HEK293 (cell line): Measurements from ENCODE around the gene TMEM231.
"Not testable (repeated sequence)": the region's sequence is repeated elsewhere in the genome, so short reads cannot be mapped to it uniquely, and the experiment has no call there.

Experiments used
- CTCF ChIA-PET: fragments of 350-600 bp; formaldehyde crosslinking; extraction: SDS; loops from one replicate; lab custom pipeline; 2021; ENCODE audit warnings: antibody characterized with exemption; lab: Yijun Ruan, JAX
- POLR2A ChIA-PET: fragments of 300-600 bp; formaldehyde crosslinking; extraction: SDS; loops from one replicate; lab custom pipeline; 2020; ENCODE audit warnings: antibody characterized with exemption, inconsistent platforms; lab: Yijun Ruan, JAX
- H3K27ac ChIP-seq: fragments of 200-500 bp; sonication (Bioruptor generic); 2 replicates; pipeline ENCODE4 v1.5.1; 2014; ENCODE audit warnings: low read depth, low read length, control low read depth, inconsistent platforms; ENCODE audit errors: extremely low read depth
- H3K36me3 ChIP-seq, 2 experiments: fragments of 200-500 bp in 1 of 2; sonication (Bioruptor generic) in 1 of 2; 1 replicate in 1 of 2; 2 replicates in 1 of 2; pipeline ENCODE4 v1.5.1; 2014 to 2017; ENCODE audit warnings: inconsistent platforms in 2 of 2, low read length in 2 of 2; ENCODE audit not compliant: control insufficient read depth in 2 of 2, insufficient read depth in 1 of 2
- H3K4me1 ChIP-seq: fragments of 200-500 bp; sonication (Bioruptor generic); 2 replicates; pipeline ENCODE4 v1.5.1; 2014; ENCODE audit warnings: mild to moderate bottlenecking, low read length, inconsistent platforms; ENCODE audit not compliant: control insufficient read depth, insufficient read depth
- H3K4me3 ChIP-seq: 2 replicates; pipeline ENCODE4 v1.5.1; 2011; ENCODE audit warnings: low read depth, mild to moderate bottlenecking, control low read depth, low read length, moderate library complexity
- H3K9me3 ChIP-seq: fragments of 200-500 bp; sonication (Bioruptor generic); 2 replicates; pipeline ENCODE4 v1.5.1; 2014; ENCODE audit warnings: low read depth, low read length, inconsistent platforms; ENCODE audit not compliant: control insufficient read depth, insufficient read depth
- KLF16 ChIP-seq: fragments of 450-650 bp; formaldehyde crosslinking; IDR thresholded peaks from 2 replicates; pipeline ENCODE4 v1.5.1; 2017; ENCODE audit warnings: missing biosample characterization, missing genetic modification characterization
- PRDM6 ChIP-seq: fragments of 450-650 bp; formaldehyde crosslinking; IDR thresholded peaks from 2 replicates; pipeline ENCODE4 v1.5.1; 2017; ENCODE audit warnings: missing biosample characterization, missing genetic modification characterization
- SCRT1 ChIP-seq: fragments of 450-650 bp; formaldehyde crosslinking; IDR thresholded peaks from 2 replicates; pipeline ENCODE4 v1.5.1; 2016; ENCODE audit warnings: missing biosample characterization, missing genetic modification characterization, borderline replicate concordance
- SCRT2 ChIP-seq: fragments of 450-650 bp; formaldehyde crosslinking; IDR thresholded peaks from 2 replicates; pipeline ENCODE4 v1.5.1; 2016; ENCODE audit warnings: missing biosample characterization, missing genetic modification characterization
- SP7 ChIP-seq: fragments of 450-650 bp; formaldehyde crosslinking; IDR thresholded peaks from 2 replicates; pipeline ENCODE4 v1.5.1; 2016; ENCODE audit warnings: missing biosample characterization, missing genetic modification characterization
- ZBTB17 ChIP-seq: fragments of 450-650 bp; formaldehyde crosslinking; IDR thresholded peaks from 2 replicates; pipeline ENCODE4 v1.5.1; 2016; ENCODE audit warnings: missing biosample characterization, missing genetic modification characterization
- ZBTB8A ChIP-seq: fragments of 450-650 bp; formaldehyde crosslinking; IDR thresholded peaks from 2 replicates; pipeline ENCODE4 v1.5.1; 2016; ENCODE audit warnings: missing biosample characterization, missing genetic modification characterization
- ZFHX2 ChIP-seq: fragments of 450-650 bp; formaldehyde crosslinking; conservative IDR thresholded peaks from 2 replicates; pipeline ENCODE4 v1.5.1; 2016; ENCODE audit warnings: missing biosample characterization, missing genetic modification characterization
- ZNF121 ChIP-seq: fragments of 450-650 bp; formaldehyde crosslinking; IDR thresholded peaks from 2 replicates; pipeline ENCODE4 v1.5.1; 2016; ENCODE audit warnings: missing biosample characterization, missing genetic modification characterization
- ZNF174 ChIP-seq: fragments of 450-650 bp; formaldehyde crosslinking; IDR thresholded peaks from 2 replicates; pipeline ENCODE4 v1.5.0; 2017; ENCODE audit warnings: missing biosample characterization, mild to moderate bottlenecking, missing genetic modification characterization
- ZNF335 ChIP-seq: fragments of 450-650 bp; formaldehyde crosslinking; conservative IDR thresholded peaks from 2 replicates; pipeline ENCODE4 v1.5.1; 2016; ENCODE audit warnings: missing biosample characterization, missing genetic modification characterization
- ZNF394 ChIP-seq: fragments of 450-650 bp; formaldehyde crosslinking; IDR thresholded peaks from 2 replicates; pipeline ENCODE4 v1.5.1; 2016; ENCODE audit warnings: missing biosample characterization, missing genetic modification characterization, mild to moderate bottlenecking, moderate library complexity, borderline replicate concordance
- ZNF621 ChIP-seq: fragments of 450-650 bp; formaldehyde crosslinking; IDR thresholded peaks from 2 replicates; pipeline ENCODE4 v1.5.1; 2017; ENCODE audit warnings: missing biosample characterization, missing genetic modification characterization
- ZNF654 ChIP-seq: fragments of 450-650 bp; formaldehyde crosslinking; IDR thresholded peaks from 2 replicates; pipeline ENCODE4 v1.5.1; 2016; ENCODE audit warnings: low read depth, missing biosample characterization, missing genetic modification characterization
- ZNF701 ChIP-seq: fragments of 450-650 bp; formaldehyde crosslinking; IDR thresholded peaks from 2 replicates; pipeline ENCODE4 v1.5.1; 2016; ENCODE audit warnings: missing biosample characterization, missing genetic modification characterization
- ZNF76 ChIP-seq: fragments of 450-650 bp; formaldehyde crosslinking; IDR thresholded peaks from 2 replicates; pipeline ENCODE4; 2016; ENCODE audit warnings: low read depth, missing biosample characterization, missing genetic modification characterization, borderline replicate concordance
- TF ChIP-seq, protein P1 (sequence below): fragments of 450-650 bp; formaldehyde crosslinking; IDR thresholded peaks from 2 replicates; pipeline ENCODE4 v1.5.1; 2016; ENCODE audit warnings: missing biosample characterization, missing genetic modification characterization
- TF ChIP-seq, protein P2 (sequence below): fragments of 450-650 bp; formaldehyde crosslinking; IDR thresholded peaks from 2 replicates; pipeline ENCODE4 v1.5.1; 2016; ENCODE audit warnings: missing biosample characterization, missing genetic modification characterization, borderline replicate concordance

The TMEM231 gene

GRCh38 chr16:75519175-75519574 lies 36.9 kb downstream of the TMEM231 start:
- Histone ChIP-seq H3K27ac (no peak overlapping the region), H3K4me1 (no peaks in the 10 kb centered on the region), H3K9me3 (no peaks in the 10 kb centered on the region), H3K36me3 (no peaks in the 10 kb centered on the region; a peak in 1 of 3 replicates), H3K4me3 (no peak overlapping the region)
- POLR2A ChIA-PET = no interaction called here
- CTCF ChIA-PET = interaction anchor here (0.7 to 4.7 kb wide), 4 partner anchors 31 to 319 kb away, joined by 5 to 42 read pairs (median 8); no protein-coding TSS in a partner anchor
- TF ChIP-seq ZNF121 = peak; percentile 79
- TF ChIP-seq, protein P1, sequence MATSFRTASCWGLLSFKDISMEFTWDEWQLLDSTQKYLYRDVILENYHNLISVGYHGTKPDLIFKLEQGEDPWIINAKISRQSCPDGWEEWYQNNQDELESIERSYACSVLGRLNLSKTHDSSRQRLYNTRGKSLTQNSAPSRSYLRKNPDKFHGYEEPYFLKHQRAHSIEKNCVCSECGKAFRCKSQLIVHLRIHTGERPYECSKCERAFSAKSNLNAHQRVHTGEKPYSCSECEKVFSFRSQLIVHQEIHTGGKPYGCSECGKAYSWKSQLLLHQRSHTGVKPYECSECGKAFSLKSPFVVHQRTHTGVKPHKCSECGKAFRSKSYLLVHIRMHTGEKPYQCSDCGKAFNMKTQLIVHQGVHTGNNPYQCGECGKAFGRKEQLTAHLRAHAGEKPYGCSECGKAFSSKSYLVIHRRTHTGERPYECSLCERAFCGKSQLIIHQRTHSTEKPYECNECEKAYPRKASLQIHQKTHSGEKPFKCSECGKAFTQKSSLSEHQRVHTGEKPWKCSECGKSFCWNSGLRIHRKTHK (tag by site-specific recombination) = no peak
- TF ChIP-seq, all 188 proteins: peak for 1

DNA sequence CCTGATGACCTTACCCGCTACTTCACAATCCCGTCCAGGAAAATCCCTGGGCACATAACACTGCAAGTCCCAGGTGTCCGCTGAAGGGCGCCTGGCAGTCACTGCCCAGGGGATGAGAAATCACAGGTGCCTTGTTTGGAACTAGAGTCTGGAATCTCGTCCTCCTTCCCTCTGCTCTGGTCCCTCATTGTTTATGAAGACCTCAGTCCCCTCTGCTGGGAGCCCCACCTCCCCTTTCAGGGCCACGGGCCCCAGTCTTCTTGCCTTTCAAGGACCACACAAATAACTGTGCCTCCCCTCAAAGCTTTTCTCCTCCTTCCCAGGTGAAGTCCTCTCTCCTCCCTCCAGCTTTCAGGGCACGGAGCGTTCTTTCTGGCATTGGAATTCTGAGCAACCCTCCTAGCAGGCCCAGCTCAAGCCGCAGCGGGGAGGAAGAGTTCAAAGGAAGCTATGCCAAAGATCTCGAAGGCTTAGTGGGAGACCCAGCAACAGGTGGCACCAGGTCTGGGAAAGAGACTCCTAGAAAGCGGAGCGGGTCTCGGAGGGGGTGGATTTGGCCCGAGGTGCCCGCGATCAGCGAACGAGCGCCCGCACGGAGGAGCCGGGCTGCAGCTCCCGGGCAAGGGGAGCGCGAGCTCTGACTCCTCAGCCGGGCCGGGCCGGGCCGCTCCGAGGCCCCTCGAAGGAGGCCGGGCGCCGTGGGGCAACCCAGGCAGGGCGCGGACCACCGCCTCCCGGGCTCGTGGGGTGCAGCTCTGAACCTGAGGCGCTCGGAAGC lies 39.7 kb downstream of the TMEM231 start:
- peak overlapping the region; percentile 68 for H3K27ac ChIP-seq
- ChIA-PET POLR2A (interaction anchor here (0.6 to 1.8 kb wide), 16 partner anchors 8 to 1689 kb away, joined by 3 to 12 read pairs (median 6); partner anchors contain the start of genes ADAT1, CFDP1, GABARAPL2 and KARS1), CTCF (interaction anchor here (0.6 to 4.7 kb wide), 30 partner anchors 11 to 1699 kb away, joined by 3 to 42 read pairs (median 5); partner anchors contain the start of genes CHST5, CHST6, GABARAPL2 and TMEM170A)
- H3K36me3 ChIP-seq, H3K9me3 ChIP-seq, H3K4me1 ChIP-seq: not testable (repeated sequence)
- peak overlapping the region; percentile 81 for H3K4me3 ChIP-seq
- TF ChIP-seq ZNF174 (tag by site-specific recombination) (0 out of 2 replicates have a peak, but pooled peaks have one; percentile 38), ZBTB8A (tag by site-specific recombination) (0 out of 2 replicates have a peak, but pooled peaks have one; percentile 42), ZNF121 (0 out of 2 replicates have a peak, but pooled peaks have one; percentile 11), SCRT2 (tag by site-specific recombination) (peak; percentile 98), ZNF335 (tag by site-specific recombination) (peak; percentile 29), SCRT1 (tag by site-specific recombination) (peak; percentile 75)
- TF ChIP-seq, protein P2, sequence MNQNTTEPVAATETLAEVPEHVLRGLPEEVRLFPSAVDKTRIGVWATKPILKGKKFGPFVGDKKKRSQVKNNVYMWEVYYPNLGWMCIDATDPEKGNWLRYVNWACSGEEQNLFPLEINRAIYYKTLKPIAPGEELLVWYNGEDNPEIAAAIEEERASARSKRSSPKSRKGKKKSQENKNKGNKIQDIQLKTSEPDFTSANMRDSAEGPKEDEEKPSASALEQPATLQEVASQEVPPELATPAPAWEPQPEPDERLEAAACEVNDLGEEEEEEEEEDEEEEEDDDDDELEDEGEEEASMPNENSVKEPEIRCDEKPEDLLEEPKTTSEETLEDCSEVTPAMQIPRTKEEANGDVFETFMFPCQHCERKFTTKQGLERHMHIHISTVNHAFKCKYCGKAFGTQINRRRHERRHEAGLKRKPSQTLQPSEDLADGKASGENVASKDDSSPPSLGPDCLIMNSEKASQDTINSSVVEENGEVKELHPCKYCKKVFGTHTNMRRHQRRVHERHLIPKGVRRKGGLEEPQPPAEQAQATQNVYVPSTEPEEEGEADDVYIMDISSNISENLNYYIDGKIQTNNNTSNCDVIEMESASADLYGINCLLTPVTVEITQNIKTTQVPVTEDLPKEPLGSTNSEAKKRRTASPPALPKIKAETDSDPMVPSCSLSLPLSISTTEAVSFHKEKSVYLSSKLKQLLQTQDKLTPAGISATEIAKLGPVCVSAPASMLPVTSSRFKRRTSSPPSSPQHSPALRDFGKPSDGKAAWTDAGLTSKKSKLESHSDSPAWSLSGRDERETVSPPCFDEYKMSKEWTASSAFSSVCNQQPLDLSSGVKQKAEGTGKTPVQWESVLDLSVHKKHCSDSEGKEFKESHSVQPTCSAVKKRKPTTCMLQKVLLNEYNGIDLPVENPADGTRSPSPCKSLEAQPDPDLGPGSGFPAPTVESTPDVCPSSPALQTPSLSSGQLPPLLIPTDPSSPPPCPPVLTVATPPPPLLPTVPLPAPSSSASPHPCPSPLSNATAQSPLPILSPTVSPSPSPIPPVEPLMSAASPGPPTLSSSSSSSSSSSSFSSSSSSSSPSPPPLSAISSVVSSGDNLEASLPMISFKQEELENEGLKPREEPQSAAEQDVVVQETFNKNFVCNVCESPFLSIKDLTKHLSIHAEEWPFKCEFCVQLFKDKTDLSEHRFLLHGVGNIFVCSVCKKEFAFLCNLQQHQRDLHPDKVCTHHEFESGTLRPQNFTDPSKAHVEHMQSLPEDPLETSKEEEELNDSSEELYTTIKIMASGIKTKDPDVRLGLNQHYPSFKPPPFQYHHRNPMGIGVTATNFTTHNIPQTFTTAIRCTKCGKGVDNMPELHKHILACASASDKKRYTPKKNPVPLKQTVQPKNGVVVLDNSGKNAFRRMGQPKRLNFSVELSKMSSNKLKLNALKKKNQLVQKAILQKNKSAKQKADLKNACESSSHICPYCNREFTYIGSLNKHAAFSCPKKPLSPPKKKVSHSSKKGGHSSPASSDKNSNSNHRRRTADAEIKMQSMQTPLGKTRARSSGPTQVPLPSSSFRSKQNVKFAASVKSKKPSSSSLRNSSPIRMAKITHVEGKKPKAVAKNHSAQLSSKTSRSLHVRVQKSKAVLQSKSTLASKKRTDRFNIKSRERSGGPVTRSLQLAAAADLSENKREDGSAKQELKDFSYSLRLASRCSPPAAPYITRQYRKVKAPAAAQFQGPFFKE (tag by site-specific recombination) = 0 out of 2 replicates have a peak, but pooled peaks have one; percentile 83

GRCh38 chr16:75514296-75514695 lies 41.8 kb downstream of the TMEM231 start:
- ChIA-PET POLR2A (no interaction called here), CTCF (interaction anchor here (0.8 to 1.3 kb wide), 2 partner anchors 42 to 43 kb away, joined by 4 to 8 read pairs; no protein-coding TSS in a partner anchor)
- no peak overlapping the region for H3K27ac ChIP-seq
- H3K36me3 ChIP-seq = no peaks in the 10 kb centered on the region; a peak in 1 of 3 replicates
- H3K4me1 ChIP-seq = peaks cover 3% of the 10 kb centered on the region; the same call in 1 of the 2 replicates
- H3K4me3 ChIP-seq = no peak overlapping the region
- H3K9me3 ChIP-seq = no peaks in the 10 kb centered on the region
- no peak for TF ChIP-seq ZNF394 (tag by site-specific recombination)
- no peak for TF ChIP-seq ZBTB17 (tag by site-specific recombination)
- no peak for TF ChIP-seq ZNF701 (tag by site-specific recombination)
- TF ChIP-seq ZNF76 (tag by site-specific recombination) = no peak
- TF ChIP-seq KLF16 (tag by site-specific recombination) = no peak
- TF ChIP-seq ZNF121 = no peak
- no peak for TF ChIP-seq PRDM6
- no peak for TF ChIP-seq ZNF654 (tag by site-specific recombination)
- no peak for TF ChIP-seq ZNF621
- no peak for TF ChIP-seq SP7 (tag by site-specific recombination)
- TF ChIP-seq ZFHX2 (tag by site-specific recombination) = no peak
- TF ChIP-seq, all 188 proteins: peak for 0
